Neuronal stem cell (in vitro differentiated cells): ENCODE results near the gene CHST11.

Source experiments
- DNase-seq: peaks from one replicate; pipeline ENCODE4 v3.0.0-alpha.2; 2013; ENCODE audit warnings: low spot score
- H2AFZ ChIP-seq: one replicate; pipeline ENCODE4 v1.6.1; 2013; ENCODE audit warnings: mild to moderate bottlenecking, low read length, inconsistent platforms
- H2AK5ac ChIP-seq: 2 replicates; pipeline ENCODE4 v1.6.1; 2013; ENCODE audit warnings: low read depth, mild to moderate bottlenecking, inconsistent platforms, low read length, moderate library complexity, mixed read lengths
- H2BK120ac ChIP-seq: 2 replicates; pipeline ENCODE4 v1.6.1; 2013; ENCODE audit warnings: low read depth, mild to moderate bottlenecking, inconsistent platforms, low read length, moderate library complexity, mixed read lengths
- H2BK12ac ChIP-seq: one replicate; pipeline ENCODE4 v1.6.1; 2013; ENCODE audit warnings: low read length, inconsistent platforms
- H2BK15ac ChIP-seq: 2 replicates; pipeline ENCODE4 v1.6.1; 2013; ENCODE audit warnings: mild to moderate bottlenecking, low read length, inconsistent platforms, mixed read lengths
- H2BK5ac ChIP-seq: one replicate; pipeline ENCODE4 v1.6.1; 2013; ENCODE audit warnings: inconsistent platforms, mild to moderate bottlenecking, low read length, moderate library complexity
- H3K14ac ChIP-seq: one replicate; pipeline ENCODE4 v1.6.1; 2013; ENCODE audit warnings: low read length, inconsistent platforms
- H3K18ac ChIP-seq: 2 replicates; pipeline ENCODE4 v1.6.1; 2013; ENCODE audit warnings: low read length, inconsistent platforms
- H3K23ac ChIP-seq: 2 replicates; pipeline ENCODE4 v1.6.1; 2013; ENCODE audit warnings: low read depth, mild to moderate bottlenecking, mixed read lengths, low read length, inconsistent platforms; ENCODE audit not compliant: poor library complexity
- H3K27ac ChIP-seq: replicated peaks from 3 replicates; pipeline ENCODE4 v1.5.1; 2013; ENCODE audit warnings: low read length, inconsistent platforms
- H3K27me3 ChIP-seq, 3 experiments: 2 replicates each; pipeline ENCODE4 v1.6.1; 2013; ENCODE audit warnings: low read length in 3 of 3, mild to moderate bottlenecking in 2 of 3, inconsistent platforms in 1 of 3, low read depth in 1 of 3, mixed read lengths in 1 of 3, moderate library complexity in 1 of 3; ENCODE audit not compliant: control insufficient read depth in 3 of 3, insufficient read depth in 3 of 3
- H3K36me3 ChIP-seq, 2 donors: replicated peaks in 1 of 2; 2 replicates each; pipeline ENCODE4 v1.6.1; 2013; ENCODE audit warnings: low read length in 2 of 2; ENCODE audit not compliant: control insufficient read depth in 2 of 2, insufficient read depth in 2 of 2
- H3K4ac ChIP-seq: 2 replicates; pipeline ENCODE4 v1.6.1; 2013; ENCODE audit warnings: inconsistent platforms, mild to moderate bottlenecking, low read length, moderate library complexity
- H3K4me1 ChIP-seq, 2 donors: 1 replicate in 1 of 2; 2 replicates in 1 of 2; pipeline ENCODE4 v1.6.1; 2013; ENCODE audit warnings: low read length in 2 of 2, low read depth in 1 of 2; ENCODE audit not compliant: control insufficient read depth in 2 of 2, insufficient read depth in 1 of 2
- H3K4me2 ChIP-seq: one replicate; pipeline ENCODE4 v1.6.1; 2013; ENCODE audit warnings: mild to moderate bottlenecking, low read length, inconsistent platforms; ENCODE audit not compliant: insufficient read depth, poor library complexity, severe bottlenecking
- H3K4me3 ChIP-seq, 2 donors: 2 replicates each; pipeline ENCODE4 v1.5.1; 2013; ENCODE audit warnings: low read length in 2 of 2, mild to moderate bottlenecking in 2 of 2, inconsistent platforms in 1 of 2, moderate library complexity in 1 of 2
- H3K79me1 ChIP-seq: one replicate; pipeline ENCODE4 v1.6.1; 2013; ENCODE audit warnings: low read depth, mild to moderate bottlenecking, inconsistent platforms, low read length, moderate library complexity
- H3K9ac ChIP-seq: one replicate; pipeline ENCODE4 v1.6.1; 2013; ENCODE audit warnings: mild to moderate bottlenecking, low read depth, low read length, inconsistent platforms; ENCODE audit not compliant: poor library complexity
- H3K9me3 ChIP-seq, 2 donors: replicated peaks in 1 of 2; 2 replicates each; pipeline versions ENCODE3 to v1.6.1; 2013; ENCODE audit warnings: low read length in 2 of 2, mild to moderate bottlenecking in 2 of 2, inconsistent platforms in 1 of 2, low read depth in 1 of 2, mixed read lengths in 1 of 2, moderate library complexity in 1 of 2; ENCODE audit not compliant: control insufficient read depth in 2 of 2, insufficient read depth in 1 of 2
- H4K8ac ChIP-seq: one replicate; pipeline ENCODE4 v1.6.1; 2013; ENCODE audit warnings: low read depth, mild to moderate bottlenecking, inconsistent platforms, low read length, moderate library complexity
- H4K91ac ChIP-seq: one replicate; pipeline ENCODE4 v1.6.1; 2013; ENCODE audit warnings: low read length, low read depth, mild to moderate bottlenecking, inconsistent platforms; ENCODE audit not compliant: poor library complexity
- WGBS, 2 donors: extraction: QIAGEN DNeasy Blood & Tissue Kit; methylation state at CpG; one replicate each; pipeline ENCODE4 v1.1.7; 2013; ENCODE audit warnings: missing lambda C conversion rate in 2 of 2, mixed read lengths in 1 of 2; ENCODE audit not compliant: insufficient read length in 2 of 2, insufficient replicate concordance in 1 of 2; ENCODE audit errors: extremely low coverage in 2 of 2; 5-methylcytosine and 5-hydroxymethylcytosine counted together

Gene CHST11

GRCh38 chr12:104480826-104481440 is 24.2 kb downstream of the CHST11 start:
- Histone ChIP-seq H3K4ac (no peak overlapping the region), H4K91ac (no peak overlapping the region), H4K8ac (no peak overlapping the region), H3K79me1 (no peaks in the 10 kb centered on the region), H3K27ac (no peak overlapping the region), H2BK5ac (no peak overlapping the region), H3K36me3 (no peaks in the 10 kb centered on the region), H3K14ac (no peak overlapping the region), H3K4me3 (peak overlapping the region in 1 of 2 donors; percentile 30), H2BK15ac (no peak overlapping the region), H2AFZ (no peak overlapping the region), H3K4me2 (no peak overlapping the region), H2BK12ac (no peak overlapping the region), H2BK120ac (no peak overlapping the region), H3K4me1 (peaks cover 0 to 3% of the 10 kb centered on the region in 2 donors), H3K23ac (no peak overlapping the region), H2AK5ac (no peak overlapping the region), H3K18ac (no peak overlapping the region), H3K27me3 (no peaks in the 10 kb centered on the region), H3K9ac (no peak overlapping the region), H3K9me3 (peaks cover 0 to 7% of the 10 kb centered on the region in 2 donors)
- WGBS, 2 donors: no CpG with 5 or more reads among the region's 11 CpGs
- no peak for DNase-seq

GRCh38 chr12:104482113-104482512 is 25.4 kb downstream of the CHST11 start:
- Histone ChIP-seq H3K36me3 (no peaks in the 10 kb centered on the region), H3K18ac (no peak overlapping the region), H3K4ac (no peak overlapping the region), H4K91ac (no peak overlapping the region), H2BK5ac (no peak overlapping the region), H3K27me3 (no peaks in the 10 kb centered on the region), H2AK5ac (no peak overlapping the region), H3K79me1 (no peaks in the 10 kb centered on the region), H2BK120ac (no peak overlapping the region), H3K27ac (no peak overlapping the region), H3K9me3 (peaks cover 0 to 5% of the 10 kb centered on the region in 2 donors), H3K14ac (no peak overlapping the region), H3K4me2 (no peak overlapping the region), H3K4me3 (no peak overlapping the region), H3K4me1 (peaks cover 0 to 3% of the 10 kb centered on the region in 2 donors), H2BK12ac (no peak overlapping the region), H3K9ac (no peak overlapping the region), H4K8ac (no peak overlapping the region), H3K23ac (no peak overlapping the region), H2AFZ (no peak overlapping the region), H2BK15ac (no peak overlapping the region)
- DNase-seq: no peak
- no CpG with 5 or more reads among the region's 4 CpGs for WGBS, 2 donors

GRCh38 chr12:104482748-104483147 is 26.0 kb downstream of the CHST11 start:
- Histone ChIP-seq H3K9me3 (no peaks in the 10 kb centered on the region), H2BK5ac (no peak overlapping the region), H3K4me2 (no peak overlapping the region), H3K9ac (no peak overlapping the region), H2BK120ac (no peak overlapping the region), H3K4me3 (no peak overlapping the region), H3K36me3 (no peaks in the 10 kb centered on the region), H3K27ac (no peak overlapping the region), H3K4ac (no peak overlapping the region), H3K79me1 (no peaks in the 10 kb centered on the region), H4K8ac (no peak overlapping the region), H3K4me1 (peaks cover 0 to 3% of the 10 kb centered on the region in 2 donors), H2AFZ (no peak overlapping the region), H2BK15ac (no peak overlapping the region), H2AK5ac (no peak overlapping the region), H3K14ac (no peak overlapping the region), H3K18ac (no peak overlapping the region), H4K91ac (no peak overlapping the region), H3K27me3 (no peaks in the 10 kb centered on the region), H3K23ac (no peak overlapping the region), H2BK12ac (no peak overlapping the region)
- no peak for DNase-seq
- WGBS, 2 donors: no CpG with 5 or more reads among the region's 4 CpGs

DNA sequence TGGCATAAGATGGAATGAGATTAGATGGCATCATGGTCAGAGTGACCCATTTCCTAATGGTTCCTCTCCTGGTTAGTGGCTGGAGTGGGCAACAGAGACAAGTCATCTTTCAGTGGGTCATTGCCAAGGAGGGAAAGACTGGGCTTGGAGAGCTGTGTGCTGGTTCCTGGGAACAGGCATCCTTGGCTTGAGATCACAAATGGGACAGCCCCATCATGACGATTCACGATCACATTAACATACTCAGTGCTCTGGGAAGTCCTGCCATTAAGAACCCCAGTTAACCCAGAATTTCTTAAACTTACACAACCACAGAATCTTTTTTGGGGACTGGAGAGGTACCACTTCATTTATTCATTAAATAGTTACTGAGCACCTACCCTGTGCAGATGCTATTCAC is 27.3 kb downstream of the CHST11 start:
- Histone ChIP-seq H4K8ac (no peak overlapping the region), H2AFZ (no peak overlapping the region)
- no CpG with 5 or more reads among the region's 2 CpGs for WGBS, 2 donors

More for the DNA sequence above, 27.3 kb downstream of the CHST11 start:
- H3K4ac ChIP-seq: no peak overlapping the region
- H4K91ac ChIP-seq: no peak overlapping the region
- H3K18ac ChIP-seq: no peak overlapping the region
- H3K79me1 ChIP-seq: peaks cover 8% of the 10 kb centered on the region
- H3K23ac ChIP-seq: no peak overlapping the region
- H2BK120ac ChIP-seq: no peak overlapping the region
- H3K27me3 ChIP-seq: no peaks in the 10 kb centered on the region
- H3K4me2 ChIP-seq: no peak overlapping the region
- no peak overlapping the region for H3K4me3 ChIP-seq
- H2BK15ac ChIP-seq: no peak overlapping the region
- peaks cover 0 to 3% of the 10 kb centered on the region in 2 donors for H3K36me3 ChIP-seq
- no peak overlapping the region for H3K9ac ChIP-seq
- no peaks in the 10 kb centered on the region for H3K9me3 ChIP-seq
- no peak overlapping the region for H3K14ac ChIP-seq
- H2AK5ac ChIP-seq: no peak overlapping the region
- H3K27ac ChIP-seq: no peak overlapping the region
- H2BK5ac ChIP-seq: no peak overlapping the region
- H2BK12ac ChIP-seq: no peak overlapping the region
- H3K4me1 ChIP-seq: peaks cover 0 to 4% of the 10 kb centered on the region in 2 donors
- no peak for DNase-seq
